ENCODE measurements around the gene IRF2BPL.

IRF2BPL gene

DNA sequence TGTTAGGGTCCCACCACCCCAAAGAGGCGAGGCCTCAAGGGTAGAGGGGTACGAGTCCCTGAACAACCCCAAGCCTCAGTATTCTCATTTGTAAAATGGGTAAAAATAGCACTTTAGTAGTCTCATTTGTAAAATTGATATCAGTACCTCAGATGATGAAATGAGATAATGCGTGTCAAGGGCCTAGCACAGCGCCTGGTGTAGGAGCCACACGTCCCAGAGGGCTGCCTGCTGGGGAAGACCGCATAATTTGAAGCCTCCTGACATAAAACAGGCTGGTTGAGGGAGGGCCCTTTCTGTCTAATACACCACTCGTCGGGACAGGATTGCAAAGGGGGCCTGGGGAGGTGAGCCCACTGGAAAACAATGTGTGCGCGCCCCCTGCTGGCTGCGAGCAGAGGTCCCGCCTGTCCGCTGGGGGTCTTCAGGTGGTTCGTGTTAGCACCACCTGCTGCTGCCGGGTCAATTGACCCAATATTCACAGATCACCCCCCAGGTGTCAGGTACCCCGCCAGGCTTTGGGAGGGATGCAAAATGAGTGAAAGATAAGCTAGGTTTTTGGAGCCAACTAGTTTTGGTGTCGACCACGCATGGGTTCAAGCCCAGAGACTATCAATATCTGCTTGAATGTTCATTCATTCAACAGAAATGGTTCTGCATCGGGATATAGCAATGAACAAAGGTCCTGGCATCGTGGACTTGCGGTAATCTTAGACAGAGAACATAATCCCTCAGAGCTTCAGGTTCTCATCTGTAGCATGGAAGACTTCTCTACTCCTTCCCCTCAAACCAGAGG, 24.7 kb upstream of the IRF2BPL start:
- peak; percentile 21 for DNase-seq

DNA sequence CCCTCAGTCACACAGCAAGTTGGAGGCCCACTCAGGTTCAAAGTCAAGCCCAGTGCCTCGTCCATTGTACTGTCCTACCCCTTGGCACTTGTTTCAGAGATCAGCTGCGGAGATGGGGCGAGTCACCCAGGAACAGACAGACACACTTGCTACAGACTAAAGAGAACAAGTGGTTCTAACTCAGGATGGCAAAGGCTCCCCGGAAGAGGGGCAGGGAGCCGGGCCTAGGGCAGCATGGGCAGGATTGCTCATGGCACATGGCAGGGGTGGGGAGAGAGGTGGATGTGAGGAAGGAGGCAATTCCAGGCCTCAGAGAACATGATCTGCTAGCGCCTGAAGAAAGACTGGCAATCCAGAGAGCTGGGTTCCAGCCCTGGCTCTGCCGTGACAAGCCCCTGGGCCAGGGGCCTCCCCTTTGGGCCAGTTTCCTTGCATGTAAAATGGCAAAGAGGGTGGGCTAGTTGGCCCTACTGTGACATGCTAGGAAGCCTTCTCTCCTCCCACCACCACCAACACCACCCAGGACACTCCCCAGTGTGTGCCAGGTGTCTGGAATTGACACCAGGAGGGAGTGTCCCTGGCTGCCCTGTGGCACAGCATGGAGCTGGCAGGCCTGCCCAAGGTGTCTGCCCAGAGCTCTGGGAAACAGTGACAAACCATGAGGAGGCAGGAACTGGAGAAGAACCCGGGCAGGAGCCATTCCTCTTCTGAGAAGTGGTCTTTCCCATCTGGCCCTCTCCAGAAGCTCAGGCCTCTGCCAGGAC, 24.0 kb upstream of the IRF2BPL start:
- no peak for DNase-seq

DNA sequence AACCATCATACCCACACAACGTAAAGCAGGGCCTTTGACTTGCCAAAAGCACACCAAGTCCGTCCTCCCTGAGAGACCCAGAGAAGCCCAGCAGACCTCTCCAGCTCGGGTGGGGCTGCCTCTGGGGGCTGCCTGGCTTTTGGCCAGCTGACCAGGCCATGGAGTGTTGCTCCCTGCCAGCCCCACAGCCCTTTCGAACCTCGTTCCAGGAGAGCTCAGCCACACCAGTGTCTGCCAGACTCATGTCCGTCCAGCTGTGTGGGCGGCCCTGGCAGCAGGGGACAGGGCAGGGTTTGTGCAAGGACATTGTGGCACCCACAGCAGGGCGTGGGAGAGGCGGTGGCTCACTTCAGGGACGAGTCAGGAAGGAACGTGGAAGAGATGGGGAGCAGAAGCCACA, 22.6 kb upstream of the IRF2BPL start:
- DNase-seq, result no peak

DNA sequence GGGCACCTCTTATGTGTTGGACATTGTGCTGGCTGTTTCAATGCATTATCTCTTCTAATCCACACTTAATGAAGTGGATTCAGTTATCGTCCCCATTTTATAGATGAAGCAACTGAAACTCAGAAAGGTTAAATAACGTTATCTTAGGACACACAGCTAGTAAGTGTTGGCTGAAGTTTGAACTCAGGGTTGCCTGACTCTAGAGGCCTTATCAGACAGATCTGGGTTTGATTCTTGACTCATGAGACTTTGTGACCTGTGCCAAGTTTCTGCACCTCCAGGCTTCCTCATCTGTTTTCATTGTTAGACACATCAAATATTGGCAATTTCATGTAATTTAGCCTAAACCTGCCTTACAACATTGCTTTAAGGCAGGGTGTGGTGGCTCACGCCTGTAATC, 18.2 kb upstream of the IRF2BPL start:
- no peak for DNase-seq

DNA sequence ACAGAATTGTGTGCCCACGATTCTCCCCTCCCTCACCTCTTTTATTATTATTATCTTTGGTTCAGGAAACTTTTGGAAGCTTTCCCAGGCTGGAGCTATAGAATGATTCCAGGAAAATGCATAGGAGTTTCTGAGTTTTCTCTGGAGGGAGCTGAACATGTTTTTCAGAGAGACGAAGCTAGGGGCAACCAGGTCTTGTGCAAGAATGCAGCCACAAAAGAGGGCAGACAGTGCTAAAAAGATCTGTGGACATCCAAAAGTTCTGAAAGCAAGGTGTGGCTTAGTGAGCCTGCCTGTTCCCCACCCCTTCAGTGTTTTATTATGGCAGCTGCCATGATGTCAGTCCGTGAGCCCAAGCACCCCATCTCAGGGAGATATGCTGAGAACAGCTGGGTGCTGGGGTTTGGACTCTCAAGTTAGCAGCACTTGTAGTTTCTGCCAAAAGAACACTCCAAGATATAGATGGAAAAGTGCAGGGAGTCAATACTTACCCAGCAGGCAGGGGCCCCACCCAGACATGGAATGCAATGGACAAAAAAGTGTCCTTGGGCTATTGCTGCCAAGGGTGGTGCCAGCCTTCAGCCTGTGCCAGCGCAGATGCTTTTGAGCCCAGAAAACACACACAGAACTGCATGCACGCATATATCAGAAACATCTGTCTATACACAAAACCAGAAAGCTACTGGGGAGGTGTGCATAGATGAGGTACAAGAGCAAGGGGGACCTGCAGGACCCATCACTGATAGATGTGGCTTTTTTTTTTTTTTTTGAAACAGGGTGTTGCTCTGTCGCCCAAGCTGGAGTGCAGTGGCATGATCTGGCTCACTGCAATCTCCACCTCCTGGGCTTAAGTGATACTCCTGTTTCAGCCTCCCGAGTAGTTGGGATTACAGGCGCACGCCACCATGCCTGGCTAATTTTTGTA, 17.0 kb upstream of the IRF2BPL start:
- no peak for DNase-seq

DNA sequence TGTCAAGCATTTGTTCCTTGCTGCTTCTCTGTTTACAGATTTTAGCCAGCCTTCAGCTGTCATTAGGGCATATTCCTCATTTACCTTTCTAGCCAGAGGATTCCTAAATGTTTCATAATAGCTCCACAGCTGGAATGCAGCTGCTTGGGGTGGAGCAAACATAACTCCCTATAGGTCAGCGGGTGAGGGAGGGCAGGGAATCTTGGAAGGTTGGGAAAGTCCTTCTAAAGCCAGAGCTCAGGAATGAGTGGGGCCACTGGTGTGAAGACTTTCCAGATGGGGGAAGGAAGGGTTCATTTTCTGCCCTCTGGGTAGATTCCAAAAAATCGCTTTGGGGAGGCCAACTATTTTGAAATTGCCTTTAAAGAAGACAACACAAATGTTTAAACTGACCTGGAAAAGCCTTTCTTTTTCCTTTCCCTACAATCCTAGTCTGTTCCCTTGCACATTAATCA, 16.3 kb upstream of the IRF2BPL start:
- DNase-seq, result no peak

DNA sequence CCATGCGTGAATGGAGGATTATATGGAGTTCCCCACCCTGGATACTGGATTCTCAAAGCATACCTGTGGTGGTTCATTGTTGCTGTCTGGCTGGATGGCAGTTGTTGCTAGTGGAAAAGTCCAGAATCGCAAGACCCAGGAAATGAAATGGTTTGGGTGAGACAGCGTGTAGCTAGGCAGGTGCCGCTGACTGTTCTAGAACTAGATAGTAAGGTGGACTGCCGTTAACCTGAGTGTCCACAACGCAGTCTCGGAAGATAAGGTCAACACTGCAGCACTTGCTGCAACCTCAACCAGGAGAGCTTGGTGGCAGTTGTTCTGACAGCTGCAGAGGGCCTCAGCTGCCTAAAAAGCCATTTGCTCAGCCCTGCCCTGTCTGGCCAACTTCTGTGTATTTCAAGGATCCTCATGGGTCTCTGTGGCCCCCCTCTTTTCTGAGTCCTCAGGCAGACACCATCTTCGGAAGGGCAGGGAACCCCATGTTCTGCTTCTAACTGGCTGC, 15.5 kb upstream of the IRF2BPL start:
- peak; percentile 33 for DNase-seq

DNA sequence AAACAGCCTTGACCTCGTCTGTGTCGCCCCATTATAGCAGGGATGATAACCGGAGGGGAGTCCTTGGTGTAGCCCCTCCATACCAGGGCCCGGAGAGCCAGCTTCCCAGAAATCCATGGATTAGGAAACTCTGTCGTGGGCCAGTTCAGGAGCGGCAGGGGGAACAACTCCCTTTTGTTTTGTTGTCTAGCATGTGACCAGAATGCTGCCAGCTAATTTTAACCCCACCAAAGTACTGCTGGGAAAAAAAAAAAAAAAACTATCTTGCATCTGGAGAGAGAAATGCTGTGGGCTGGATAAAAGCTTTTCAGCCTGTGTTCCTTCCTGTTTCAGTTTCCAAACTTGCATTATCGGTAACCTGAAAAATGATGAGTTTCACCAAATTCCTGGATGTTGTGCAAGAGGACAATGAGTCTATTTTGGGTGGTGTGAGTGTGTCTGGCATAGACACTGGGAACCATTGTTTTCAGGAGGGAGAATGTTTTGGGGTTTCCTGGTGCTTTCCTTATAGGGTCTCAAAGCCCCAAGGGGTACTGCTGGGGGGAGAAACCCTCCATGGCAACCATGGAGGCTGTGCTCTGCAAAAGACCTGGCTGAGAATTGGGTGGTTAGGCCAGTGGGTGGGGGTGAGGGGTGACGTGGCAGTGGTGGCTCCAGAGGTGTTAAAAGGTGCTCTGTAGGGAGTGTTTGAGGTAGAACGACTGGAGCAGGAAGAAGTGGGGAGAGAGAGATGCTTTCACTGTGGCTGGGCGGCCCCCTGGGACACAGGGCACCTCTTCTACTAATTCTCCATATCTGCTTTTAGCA, 14.9 kb upstream of the IRF2BPL start:
- DNase-seq, result no peak

DNA sequence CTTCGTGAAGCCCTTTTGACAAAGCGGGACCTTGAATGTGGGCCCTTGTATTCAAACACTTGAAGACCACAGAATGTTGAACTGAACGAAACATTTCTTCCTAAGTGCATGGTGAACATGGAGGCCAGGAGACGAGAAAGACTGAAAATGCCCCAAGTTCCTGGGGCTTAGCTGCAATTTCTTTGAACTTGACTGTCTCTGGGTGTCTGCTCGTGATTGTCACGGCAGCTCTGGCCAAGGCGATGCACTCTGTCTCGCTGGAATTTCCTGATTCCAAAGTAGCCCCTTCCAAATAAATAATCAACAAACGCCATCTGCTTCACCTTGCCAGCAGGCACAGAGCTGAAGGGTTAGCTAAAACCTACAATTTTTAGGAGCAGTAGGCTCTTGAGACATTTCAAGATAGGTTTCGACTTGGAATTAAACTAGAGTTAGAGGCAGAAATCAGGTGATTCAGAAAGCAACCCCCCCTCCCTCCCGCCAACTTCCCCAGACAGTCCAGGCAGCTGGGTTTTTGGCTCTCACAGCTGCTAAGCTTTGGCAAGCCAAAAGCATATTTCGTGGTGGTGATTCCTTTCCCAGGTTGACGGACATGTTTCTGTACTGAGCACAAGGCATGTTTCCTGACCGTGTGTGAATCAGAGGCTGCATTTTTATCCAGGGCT, 13.5 kb upstream of the IRF2BPL start:
- peak; percentile 76 for DNase-seq

DNA sequence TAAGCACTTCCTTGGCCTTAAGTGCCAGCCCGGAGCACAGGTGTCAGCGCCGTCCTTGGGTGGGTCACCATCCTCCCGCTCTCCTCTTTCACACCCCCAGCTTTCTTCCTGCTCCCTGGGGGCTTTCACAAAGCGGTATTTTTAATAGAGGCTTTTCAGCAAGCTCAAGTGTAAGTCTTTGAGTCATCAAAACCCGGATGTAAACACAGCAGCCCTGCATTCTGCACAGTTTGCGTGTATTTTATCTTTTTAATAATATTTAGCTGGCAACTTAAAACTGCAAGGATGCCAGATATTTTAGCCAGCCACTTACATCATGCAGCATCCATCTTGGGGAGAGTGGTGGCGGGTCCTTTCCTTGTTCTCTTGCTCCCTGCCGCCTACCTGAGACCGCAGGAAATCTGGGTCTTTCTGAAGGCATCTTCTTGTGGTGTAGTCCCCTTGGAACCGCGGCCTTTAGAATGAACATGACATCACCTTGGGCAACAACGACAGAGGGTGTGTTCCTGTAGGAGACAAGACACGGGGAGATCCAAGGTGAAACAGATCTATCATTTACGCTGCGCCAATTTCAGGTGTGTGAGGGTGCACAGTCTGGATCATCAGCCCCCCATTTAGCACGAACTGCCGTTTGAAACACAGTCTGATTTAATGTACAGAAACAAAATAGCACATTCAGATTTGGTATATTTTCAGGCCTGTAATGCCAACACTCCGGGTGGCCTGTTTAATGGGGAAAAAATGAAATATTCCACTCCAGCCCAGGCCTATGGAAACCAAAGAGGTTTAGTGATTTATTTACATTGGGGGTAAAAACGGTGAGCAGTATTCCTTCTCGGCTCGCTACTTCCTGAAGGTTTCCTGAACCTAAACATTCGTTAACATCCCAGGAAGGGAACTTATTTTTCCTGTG, 12.5 kb upstream of the IRF2BPL start:
- peak; percentile 64 for DNase-seq

DNA sequence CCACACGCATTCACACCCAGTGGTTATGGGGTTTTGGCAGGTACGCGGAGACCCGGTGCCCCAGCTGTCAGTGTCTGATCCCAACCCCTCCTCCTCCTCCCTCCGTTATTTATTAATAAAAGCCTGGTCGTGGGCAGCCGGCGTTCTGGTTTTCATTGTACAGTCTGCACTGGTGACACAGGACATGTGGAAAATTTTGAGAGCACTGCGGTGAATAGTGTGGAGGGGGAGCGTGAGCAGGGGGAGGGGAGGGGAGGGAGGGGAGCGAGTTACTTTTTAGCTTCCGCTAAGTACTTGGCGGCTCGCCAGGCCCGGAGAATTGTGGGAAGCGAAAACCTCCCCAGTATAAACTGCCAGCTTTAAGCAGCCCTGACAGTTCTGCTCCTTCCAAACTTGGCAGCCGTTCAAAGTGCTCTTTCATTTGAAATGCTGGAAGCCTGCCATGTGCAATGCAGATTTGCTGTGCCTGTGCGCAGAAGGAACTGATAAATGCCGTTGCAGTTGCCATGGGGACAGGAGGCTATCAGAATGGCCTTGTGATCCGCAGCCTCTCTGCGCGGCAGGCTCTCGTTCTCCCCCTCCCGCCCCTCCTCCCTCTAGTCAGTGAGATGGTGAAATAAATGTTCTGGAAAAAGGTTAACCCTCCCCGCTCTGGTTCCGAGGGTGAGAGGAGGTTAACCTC, 11.7 kb upstream of the IRF2BPL start:
- DNase-seq, result peak; percentile 100

DNA sequence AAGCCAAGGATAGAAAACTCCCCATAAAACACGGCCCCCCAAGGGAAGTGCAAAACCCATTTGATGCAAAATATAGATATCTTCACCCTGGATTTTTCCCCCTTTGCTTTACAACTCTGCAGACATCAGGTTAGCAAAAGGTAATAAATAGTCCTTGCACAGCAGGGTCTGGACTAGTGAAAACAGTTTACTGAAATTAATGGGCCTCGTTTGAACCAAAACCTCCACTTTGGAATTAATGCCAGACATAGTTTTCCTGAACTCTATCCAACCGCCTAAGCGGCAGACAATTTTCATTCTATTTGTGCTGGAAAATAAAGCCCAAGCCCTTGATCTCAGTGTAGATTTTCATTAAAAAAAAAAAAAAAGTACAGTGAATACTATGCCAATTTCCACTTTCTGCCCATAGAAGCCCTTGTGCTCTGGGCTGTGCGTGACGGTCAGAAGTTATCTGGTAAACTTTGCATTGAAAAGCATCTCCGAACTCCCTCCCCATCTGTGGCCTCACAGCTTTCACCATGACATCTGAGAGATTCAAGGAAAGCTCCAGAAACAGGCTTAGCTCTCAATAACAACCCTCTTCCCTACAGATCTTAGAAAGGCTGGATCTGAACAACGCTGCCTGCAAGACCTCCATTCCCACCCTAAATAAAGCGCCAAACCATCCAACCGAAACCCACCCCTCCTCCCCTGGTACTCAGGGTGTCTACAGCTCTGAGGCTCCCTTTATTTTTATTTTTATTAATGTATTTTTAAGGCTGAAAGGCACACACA, 11.0 kb upstream of the IRF2BPL start:
- peak; percentile 87 for DNase-seq

DNA sequence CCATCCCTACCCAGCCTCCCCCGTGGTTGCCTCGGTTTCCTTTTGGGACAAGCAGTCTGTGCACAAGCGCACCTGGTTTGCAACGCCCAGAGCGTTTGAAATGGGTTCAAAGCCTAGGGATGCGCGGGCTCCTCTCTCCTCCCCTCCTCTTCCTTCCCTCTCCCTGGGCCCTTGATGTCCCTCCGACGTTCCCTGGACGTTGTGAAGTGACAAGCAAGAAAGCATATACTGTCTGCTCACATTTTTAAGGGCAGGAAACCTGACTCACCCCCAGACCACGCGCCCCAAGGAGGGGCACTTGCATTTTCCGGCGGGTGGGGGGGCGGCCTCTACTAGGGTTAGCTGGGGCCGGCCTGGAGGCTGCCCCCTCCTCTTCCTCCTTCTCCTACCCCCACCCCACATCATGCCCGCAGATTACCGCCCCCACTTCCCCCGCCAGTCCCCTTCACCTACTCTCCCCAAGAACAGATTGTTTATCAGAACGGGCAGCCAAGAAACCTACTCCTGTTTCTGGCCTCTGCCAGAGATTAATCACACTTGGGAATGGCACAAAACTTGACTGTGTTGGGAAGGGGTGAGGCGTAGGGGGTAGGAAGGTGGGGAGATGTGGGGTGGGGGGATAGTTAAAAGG, 9.5 kb upstream of the IRF2BPL start:
- peak; percentile 68 for DNase-seq

DNA sequence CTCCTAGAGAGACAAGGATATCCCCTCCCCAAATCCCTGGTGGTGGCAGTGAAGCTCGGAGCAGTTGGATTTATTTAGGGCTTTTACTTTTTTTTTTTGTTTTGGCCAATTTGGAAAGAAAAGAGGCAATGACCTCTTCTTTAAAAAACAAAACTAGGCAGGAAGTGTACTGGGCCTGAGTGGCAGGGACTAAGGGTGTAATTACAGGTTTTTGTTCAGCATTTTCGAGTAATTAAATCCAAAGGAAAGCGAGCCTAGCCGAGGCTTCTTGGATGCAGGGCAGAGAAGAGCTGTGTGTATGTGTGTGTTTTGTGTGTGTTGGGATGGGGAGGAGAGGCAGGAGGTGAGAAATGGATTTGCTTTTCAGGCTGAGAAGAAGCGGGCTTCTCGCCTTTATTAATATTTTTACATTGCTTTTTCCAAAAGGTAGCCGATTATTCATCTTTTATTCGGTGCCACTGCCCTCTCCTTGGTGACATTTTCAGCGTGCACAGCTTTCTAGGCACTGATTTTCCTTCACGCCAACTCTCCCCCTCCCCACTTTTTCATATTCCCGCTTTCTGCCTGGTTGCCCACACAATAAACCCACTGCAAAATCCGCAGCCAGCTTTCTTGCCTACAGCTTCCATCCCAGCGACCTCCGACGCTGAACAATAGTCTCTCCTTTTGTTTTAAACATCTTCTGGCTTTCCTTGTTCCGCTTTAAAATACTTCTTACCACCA, 8.9 kb upstream of the IRF2BPL start:
- peak; percentile 73 for DNase-seq

DNA sequence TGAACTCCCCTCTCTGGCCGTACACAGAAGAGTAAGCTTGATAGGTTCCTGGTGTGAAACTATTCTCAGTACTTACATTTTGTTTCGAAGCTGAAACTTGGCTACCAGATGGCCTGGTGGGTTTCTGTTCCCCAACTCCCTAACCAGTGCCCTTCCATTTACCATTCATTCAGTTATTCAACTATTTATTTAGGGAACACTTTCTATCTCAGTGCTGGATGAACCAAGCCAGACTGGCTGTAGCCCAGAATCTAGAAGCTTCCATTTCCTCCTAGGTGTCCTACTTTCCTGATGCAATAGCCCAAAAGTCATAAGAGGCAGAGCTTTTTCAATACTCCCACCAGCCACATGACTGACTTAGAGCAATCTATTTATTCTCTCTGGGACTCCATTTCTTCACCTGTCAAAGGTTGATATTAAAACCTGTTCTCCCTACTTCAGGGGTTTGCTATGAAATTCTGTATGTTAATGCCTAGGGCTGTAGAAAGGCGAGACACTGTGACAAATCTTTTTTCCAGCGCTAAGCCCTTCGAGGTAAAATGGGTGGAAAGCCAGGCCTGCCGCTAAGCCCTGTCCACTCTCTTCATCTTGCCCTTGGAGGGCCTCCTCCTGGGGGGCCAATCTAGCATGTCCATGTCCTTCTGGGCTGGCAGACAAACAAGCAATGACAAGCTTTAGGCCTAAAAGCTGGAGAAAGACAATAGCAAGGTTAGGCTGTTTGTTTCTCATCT, 8.1 kb upstream of the IRF2BPL start:
- DNase-seq, result peak; percentile 73

DNA sequence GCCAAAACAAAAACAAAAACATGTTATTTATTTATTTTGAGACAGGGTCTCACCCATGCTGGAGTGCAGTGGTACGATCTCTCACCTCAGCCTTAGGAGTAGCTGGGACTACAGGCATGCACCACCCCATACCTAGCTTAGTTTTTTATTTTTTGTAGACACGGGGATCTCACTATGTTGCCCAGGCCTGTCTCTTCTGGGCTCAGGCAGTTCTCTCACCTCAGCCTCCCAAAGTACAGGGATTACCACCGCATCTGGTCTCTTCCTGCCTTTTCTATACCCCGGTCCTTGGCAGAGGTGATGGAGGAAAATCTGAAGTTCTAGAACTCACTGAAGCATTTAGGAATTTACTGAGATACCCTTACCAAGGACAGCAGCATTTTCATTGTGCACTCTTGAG, 6.8 kb upstream of the IRF2BPL start:
- no peak for DNase-seq
